Erythroblast (primary cell): ENCODE results near the gene MAB21L4.

Source experiments
- GATA1 ChIP-seq: IDR thresholded peaks from 2 replicates; pipeline ENCODE4 v1.6.1; 2011; ENCODE audit warnings: low read depth, mild to moderate bottlenecking, control low read depth, low read length, moderate library complexity
- POLR2A ChIP-seq: IDR thresholded peaks from 2 replicates; pipeline ENCODE4 v1.6.1; 2011; ENCODE audit warnings: mild to moderate bottlenecking, low read length

DNA sequence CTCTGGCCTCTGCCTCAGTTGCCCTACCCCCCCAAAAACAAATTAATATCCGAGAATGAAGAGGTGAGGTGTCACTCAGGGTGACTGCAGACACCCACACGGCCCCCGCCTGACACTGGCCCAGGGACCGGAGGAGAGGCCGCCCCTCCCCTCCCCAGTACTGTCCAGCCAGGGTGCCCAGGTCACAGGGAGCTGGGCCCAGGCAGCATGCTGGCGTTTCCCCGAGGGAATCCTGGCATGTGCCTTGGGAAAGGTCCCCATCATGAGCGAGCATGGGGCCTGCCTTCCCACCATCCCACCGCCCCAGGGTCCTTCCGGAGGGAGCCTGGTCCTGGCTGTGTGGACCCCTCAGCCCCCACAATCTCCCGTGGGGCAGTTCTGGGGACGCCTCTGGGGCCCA lies 3.0 kb downstream of the MAB21L4 start:
- TF ChIP-seq POLR2A (no peak), GATA1 (no peak)
